Muscle layer of colon (tissue), 2 donors: Measurements from ENCODE around the gene SLC25A33.

Source experiments
- H3K27ac ChIP-seq: one replicate; pipeline ENCODE4 v1.7.0; 2013; ENCODE audit warnings: low read depth, mild to moderate bottlenecking, low read length, moderate library complexity
- H3K27me3 ChIP-seq, 2 donors: one replicate each; pipeline ENCODE4 v1.7.0; 2013; ENCODE audit warnings: low read length in 2 of 2, mild to moderate bottlenecking in 2 of 2; ENCODE audit not compliant: insufficient read depth in 2 of 2, control insufficient read depth in 1 of 2
- H3K36me3 ChIP-seq: one replicate; pipeline ENCODE4 v1.7.0; 2013; ENCODE audit warnings: mild to moderate bottlenecking, low read length; ENCODE audit not compliant: insufficient read depth
- H3K4me1 ChIP-seq: one replicate; pipeline ENCODE4 v1.7.0; 2013; ENCODE audit warnings: mild to moderate bottlenecking, low read length; ENCODE audit not compliant: insufficient read depth
- H3K4me3 ChIP-seq, 2 donors: one replicate each; pipeline ENCODE4 v1.7.0; 2013; ENCODE audit warnings: low read length in 2 of 2, low read depth in 1 of 2, mild to moderate bottlenecking in 1 of 2, moderate library complexity in 1 of 2
- H3K9ac ChIP-seq: one replicate; pipeline ENCODE4 v1.7.0; 2013; ENCODE audit warnings: low read length
- H3K9me3 ChIP-seq: one replicate; pipeline ENCODE4 v1.7.0; 2013; ENCODE audit warnings: mild to moderate bottlenecking, low read length
- donor health status: abdominal sarcoma.
- donor health status: Adenocarcinoma of cecum.

SLC25A33 gene

DNA sequence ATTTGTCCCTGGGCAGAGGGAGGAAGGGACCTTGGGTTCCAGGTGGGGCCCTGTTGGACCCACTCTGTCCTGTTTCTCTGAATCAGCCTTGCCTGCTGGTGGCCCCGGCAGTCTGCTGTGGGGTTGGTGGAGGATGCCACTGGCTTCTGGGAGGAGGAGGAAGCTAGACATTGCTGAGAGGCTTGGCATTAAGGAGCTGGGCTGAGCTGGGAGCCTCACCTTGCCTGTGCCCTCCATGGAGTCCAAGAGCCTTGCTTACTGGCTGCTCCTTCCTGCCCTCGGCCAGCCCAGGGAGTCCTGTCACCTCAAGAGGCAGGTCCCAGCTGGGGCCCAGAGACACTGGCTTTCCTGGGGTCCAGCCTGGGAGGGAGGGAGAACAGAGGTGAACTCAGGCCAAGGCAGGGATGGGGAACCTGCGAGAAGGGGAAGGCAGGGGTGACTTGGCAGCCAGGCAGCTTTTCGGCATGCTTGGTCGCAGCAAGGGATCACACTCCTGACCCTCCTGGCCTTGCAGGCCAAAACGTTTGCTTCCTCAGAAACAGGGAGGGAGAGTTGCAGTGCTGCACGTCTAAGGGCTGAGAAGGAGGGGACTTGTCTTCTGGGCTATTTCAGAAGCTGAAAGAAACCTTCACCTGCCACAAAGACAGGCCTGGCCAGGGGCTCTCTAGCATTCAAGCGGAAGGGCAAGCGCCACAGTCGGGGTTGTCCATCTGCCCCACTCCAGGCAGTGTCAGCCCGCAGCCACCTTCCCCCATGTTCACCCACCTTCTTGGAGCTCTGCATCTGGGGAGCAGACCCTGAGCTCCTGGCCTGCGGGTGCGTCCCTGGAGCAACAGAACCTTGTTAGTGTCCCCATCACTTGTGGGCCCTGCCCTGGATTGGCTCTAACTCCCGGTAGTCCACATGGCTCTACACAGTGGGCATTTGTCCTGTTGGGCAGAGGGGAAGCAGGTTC lies 58.4 kb downstream of the SLC25A33 start:
- no peaks in the 10 kb centered on the region for H3K9me3 ChIP-seq
- no peak overlapping the region for H3K27ac ChIP-seq
- peaks cover 12% of the 10 kb centered on the region for H3K4me1 ChIP-seq
- no peaks in the 10 kb centered on the region for H3K27me3 ChIP-seq
- no peak overlapping the region for H3K4me3 ChIP-seq
- no peak overlapping the region for H3K9ac ChIP-seq
- H3K36me3 ChIP-seq = peaks cover 23% of the 10 kb centered on the region

DNA sequence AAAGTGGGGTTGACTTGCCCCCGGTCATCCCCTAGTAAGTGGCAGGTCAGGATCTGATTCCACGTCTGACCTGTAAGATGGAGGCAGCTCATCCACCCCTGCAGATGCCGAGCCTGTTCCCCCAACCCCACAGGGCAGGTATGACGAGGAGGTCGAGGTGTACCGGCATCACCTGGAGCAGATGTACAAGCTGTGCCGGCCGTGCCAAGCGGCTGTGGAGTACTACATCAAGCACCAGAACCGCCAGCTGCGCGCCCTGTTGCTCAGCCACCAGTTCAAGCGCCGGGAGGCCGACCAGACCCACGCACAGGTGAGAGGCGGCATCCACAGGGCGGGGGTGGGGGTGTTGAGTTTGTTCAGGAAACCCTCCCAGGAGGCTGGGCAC lies 59.0 kb downstream of the SLC25A33 start:
- no peak overlapping the region for H3K4me3 ChIP-seq
- no peak overlapping the region for H3K27ac ChIP-seq
- H3K27me3 ChIP-seq = no peaks in the 10 kb centered on the region
- H3K9me3 ChIP-seq = no peaks in the 10 kb centered on the region
- peaks cover 29% of the 10 kb centered on the region for H3K36me3 ChIP-seq
- H3K9ac ChIP-seq = no peak overlapping the region
- peaks cover 5% of the 10 kb centered on the region for H3K4me1 ChIP-seq

GRCh38 chr1:9599741-9600140 lies 60.5 kb downstream of the SLC25A33 start:
- Histone ChIP-seq H3K4me3 (no peak overlapping the region), H3K27me3 (no peaks in the 10 kb centered on the region), H3K4me1 (no peaks in the 10 kb centered on the region), H3K9me3 (no peaks in the 10 kb centered on the region), H3K36me3 (peaks cover 30% of the 10 kb centered on the region), H3K9ac (no peak overlapping the region), H3K27ac (no peak overlapping the region)

DNA sequence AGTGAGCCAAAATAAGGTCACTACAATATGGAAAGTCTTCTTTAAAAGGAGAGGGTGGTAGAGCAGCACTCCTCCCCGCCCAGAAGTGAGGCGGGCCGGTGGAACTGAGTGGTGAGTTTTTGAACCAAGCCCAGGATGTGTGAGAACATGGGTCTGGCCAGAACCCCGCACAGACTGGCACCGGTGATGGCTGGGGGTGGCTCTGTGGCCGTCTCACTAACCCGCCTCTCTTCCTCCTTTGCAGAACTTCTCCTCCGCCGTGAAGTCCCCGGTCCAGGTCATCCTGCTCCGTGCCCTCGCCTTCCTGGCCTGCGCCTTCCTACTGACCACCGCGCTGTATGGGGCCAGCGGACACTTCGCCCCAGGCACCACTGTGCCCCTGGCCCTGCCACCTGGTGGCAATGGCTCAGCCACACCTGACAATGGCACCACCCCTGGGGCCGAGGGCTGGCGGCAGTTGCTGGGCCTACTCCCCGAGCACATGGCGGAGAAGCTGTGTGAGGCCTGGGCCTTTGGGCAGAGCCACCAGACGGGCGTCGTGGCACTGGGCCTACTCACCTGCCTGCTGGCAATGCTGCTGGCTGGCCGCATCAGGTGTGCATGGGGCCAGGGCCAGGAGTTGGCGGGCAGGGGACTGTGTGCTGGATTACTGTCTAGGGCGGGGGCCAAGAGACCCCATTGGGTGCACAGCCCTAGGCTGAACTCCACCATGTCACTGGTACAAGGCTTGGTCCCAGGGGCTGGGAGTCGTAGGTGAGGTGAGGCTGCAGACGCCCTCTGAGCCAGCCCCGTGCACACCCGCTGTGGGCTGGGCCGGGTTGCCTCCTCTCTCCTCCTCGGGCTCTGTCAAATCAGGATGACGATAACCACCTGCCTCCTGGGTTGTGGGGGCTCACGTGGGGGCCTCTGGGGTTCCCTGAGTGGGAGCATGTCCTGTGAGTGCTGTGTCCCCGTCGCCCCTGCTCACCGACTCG lies 61.9 kb downstream of the SLC25A33 start:
- no peaks in the 10 kb centered on the region for H3K4me1 ChIP-seq
- H3K36me3 ChIP-seq = peaks cover 30% of the 10 kb centered on the region

DNA sequence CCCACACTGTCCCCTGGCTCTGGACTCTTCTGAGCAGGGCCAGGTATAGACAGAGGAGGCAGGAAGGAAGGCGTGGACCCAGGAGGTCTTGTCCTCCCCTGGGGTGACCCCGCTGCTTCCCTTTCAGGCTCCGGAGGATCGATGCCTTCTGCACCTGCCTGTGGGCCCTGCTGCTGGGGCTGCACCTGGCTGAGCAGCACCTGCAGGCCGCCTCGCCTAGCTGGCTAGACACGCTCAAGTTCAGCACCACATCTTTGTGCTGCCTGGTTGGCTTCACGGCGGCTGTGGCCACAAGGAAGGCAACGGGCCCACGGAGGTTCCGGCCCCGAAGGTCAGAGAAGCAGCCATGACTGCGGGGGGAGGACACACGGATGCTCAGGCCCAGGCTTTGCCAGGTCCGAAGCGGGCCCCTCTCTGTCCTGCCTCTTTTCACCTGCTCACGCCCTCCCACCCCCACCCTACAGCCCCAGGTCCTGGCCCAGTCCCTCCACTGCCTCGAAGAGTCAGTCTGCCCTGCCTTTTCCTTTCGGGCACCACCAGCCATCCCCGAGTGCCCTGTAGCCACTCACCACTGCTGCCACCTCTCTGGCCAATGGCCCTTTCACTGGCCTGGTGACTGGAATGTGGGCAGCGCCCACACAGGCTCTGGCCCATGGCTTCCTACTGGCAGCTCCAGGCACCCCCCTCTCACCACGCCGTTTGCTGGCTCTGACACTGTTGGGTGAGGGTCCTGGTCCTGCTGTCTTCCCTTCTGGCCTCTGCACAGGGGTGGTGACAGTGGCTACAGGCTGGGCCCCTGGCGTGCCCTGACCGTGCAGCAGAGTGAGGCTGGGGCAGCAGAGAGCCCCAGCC lies 62.9 kb downstream of the SLC25A33 start:
- peaks cover 30% of the 10 kb centered on the region for H3K36me3 ChIP-seq

More for the DNA sequence above, 61.9 kb downstream of the SLC25A33 start:
- no peak overlapping the region for H3K27ac ChIP-seq
- H3K9ac ChIP-seq = no peak overlapping the region
- no peaks in the 10 kb centered on the region for H3K27me3 ChIP-seq
- H3K4me3 ChIP-seq = no peak overlapping the region
- no peaks in the 10 kb centered on the region for H3K9me3 ChIP-seq

DNA sequence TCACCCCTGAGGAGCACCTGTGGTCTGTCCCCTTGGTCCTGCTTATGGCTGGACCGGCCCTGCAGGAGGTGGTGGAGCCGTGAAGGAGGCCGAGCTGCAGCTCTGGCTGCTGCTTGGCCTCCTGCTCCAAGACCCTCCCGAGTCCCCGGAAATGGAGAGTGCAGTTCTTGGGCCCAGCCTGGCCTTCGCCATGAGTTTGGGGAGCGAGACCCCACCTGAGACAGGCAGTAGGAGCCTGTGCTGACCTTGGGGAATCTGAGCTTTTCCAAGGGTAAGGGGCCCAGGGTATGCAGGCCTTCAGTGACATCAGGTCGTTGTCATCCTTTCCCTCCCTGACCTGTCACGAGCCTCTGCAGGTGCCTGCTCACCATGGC lies 63.5 kb downstream of the SLC25A33 start:
- H3K27me3 ChIP-seq = no peaks in the 10 kb centered on the region
- peaks cover 30% of the 10 kb centered on the region for H3K36me3 ChIP-seq
- H3K9me3 ChIP-seq = no peaks in the 10 kb centered on the region
- H3K4me3 ChIP-seq = no peak overlapping the region
- no peaks in the 10 kb centered on the region for H3K4me1 ChIP-seq
- no peak overlapping the region for H3K27ac ChIP-seq
- no peak overlapping the region for H3K9ac ChIP-seq

More for the DNA sequence above, 62.9 kb downstream of the SLC25A33 start:
- no peaks in the 10 kb centered on the region for H3K9me3 ChIP-seq
- no peak overlapping the region for H3K4me3 ChIP-seq
- no peaks in the 10 kb centered on the region for H3K27me3 ChIP-seq
- no peaks in the 10 kb centered on the region for H3K4me1 ChIP-seq
- no peak overlapping the region for H3K27ac ChIP-seq
- H3K9ac ChIP-seq = no peak overlapping the region

DNA sequence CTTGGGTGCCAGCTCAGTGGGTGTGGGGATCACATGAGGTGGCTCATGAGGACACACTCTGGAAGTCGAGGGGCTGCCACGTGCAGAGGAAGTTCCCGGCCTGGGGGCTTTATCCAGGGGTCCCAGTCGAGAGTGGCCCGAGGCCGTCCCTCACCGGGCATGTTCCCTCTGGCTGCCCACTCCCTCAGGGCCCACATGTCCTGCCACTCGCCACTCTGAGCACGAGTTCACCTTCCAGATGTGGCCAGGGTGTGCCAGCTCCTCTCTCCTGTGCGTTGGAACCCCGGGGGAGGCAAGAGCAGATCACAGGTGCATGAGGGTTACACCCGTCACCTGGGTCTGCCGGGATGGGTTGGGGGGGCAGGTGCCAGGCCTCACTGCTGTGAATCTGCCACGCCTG lies 64.0 kb downstream of the SLC25A33 start:
- Histone ChIP-seq H3K9me3 (no peaks in the 10 kb centered on the region), H3K9ac (no peak overlapping the region), H3K27me3 (no peaks in the 10 kb centered on the region), H3K4me3 (no peak overlapping the region), H3K4me1 (no peaks in the 10 kb centered on the region), H3K36me3 (peaks cover 27% of the 10 kb centered on the region), H3K27ac (no peak overlapping the region)

- Histone ChIP-seq H3K4me3 (no peak overlapping the region), H3K27me3 (no peaks in the 10 kb centered on the region), H3K9ac (no peak overlapping the region), H3K36me3 (peaks cover 26% of the 10 kb centered on the region), H3K27ac (no peak overlapping the region), H3K4me1 (no peaks in the 10 kb centered on the region), H3K9me3 (no peaks in the 10 kb centered on the region)
These were observed 64.8 kb downstream of the SLC25A33 start for GRCh38 chr1:9603766-9604753.

- peaks cover 30% of the 10 kb centered on the region for H3K36me3 ChIP-seq
- H3K9me3 ChIP-seq = no peaks in the 10 kb centered on the region
- no peak overlapping the region for H3K4me3 ChIP-seq
- no peaks in the 10 kb centered on the region for H3K4me1 ChIP-seq
- H3K9ac ChIP-seq = no peak overlapping the region
- H3K27me3 ChIP-seq = no peaks in the 10 kb centered on the region
- no peak overlapping the region for H3K27ac ChIP-seq
These were observed 65.6 kb downstream of the SLC25A33 start for GRCh38 chr1:9604836-9605235.

GRCh38 chr1:9605946-9606455 lies 66.7 kb downstream of the SLC25A33 start:
- Histone ChIP-seq H3K4me1 (no peaks in the 10 kb centered on the region), H3K36me3 (peaks cover 25% of the 10 kb centered on the region), H3K4me3 (no peak overlapping the region), H3K9me3 (no peaks in the 10 kb centered on the region), H3K9ac (no peak overlapping the region), H3K27ac (no peak overlapping the region), H3K27me3 (no peaks in the 10 kb centered on the region)
